H1 (cell line): Measurements from ENCODE around the gene SPTBN4. TPM values are rescaled to one million over a fixed set of nuclear protein-coding genes. Genes with fewer than 3 reads are reported as not detected.

ENCODE experiments used
- CEBPB ChIP-seq: IDR thresholded peaks from 2 replicates; pipeline ENCODE4 v1.6.1; 2012; ENCODE audit warnings: low read depth, low read length
- CHD7 ChIP-seq: fragments of 300-600 bp; sonication (generic); IDR thresholded peaks from 2 replicates; pipeline ENCODE4 v1.7.1; 2012; ENCODE audit warnings: low read length, moderate library complexity, mild to moderate bottlenecking, inconsistent platforms; ENCODE audit not compliant: insufficient replicate concordance
- E2F6 ChIP-seq: IDR thresholded peaks from 2 replicates; pipeline ENCODE4 v1.6.1; 2012; ENCODE audit warnings: inconsistent platforms
- KDM4A ChIP-seq: IDR thresholded peaks from one replicate; pipeline ENCODE4 v1.7.1; 2012; ENCODE audit warnings: low read depth, mild to moderate bottlenecking, moderate library complexity, low read length, inconsistent platforms; ENCODE audit not compliant: severe bottlenecking
- PHF8 ChIP-seq: fragments of 200-600 bp; sonication (generic); conservative IDR thresholded peaks from 2 replicates; pipeline ENCODE4 v1.7.1; 2012; ENCODE audit warnings: low read depth, mild to moderate bottlenecking, inconsistent platforms, low read length, moderate library complexity
- POU5F1 ChIP-seq: IDR thresholded peaks from 2 replicates; pipeline ENCODE4 v1.6.1; 2011; ENCODE audit warnings: low read depth, mild to moderate bottlenecking, low read length, moderate library complexity
- RNF2 ChIP-seq: fragments of 200-900, 300-1000 bp; sonication (generic); IDR thresholded peaks from 2 replicates; pipeline ENCODE4 v1.7.1; 2016; ENCODE audit warnings: borderline replicate concordance, low read depth, mild to moderate bottlenecking, antibody characterized with exemption, low read length; ENCODE audit not compliant: poor library complexity, severe bottlenecking; ENCODE audit errors: missing control alignments
- polyA plus RNA-seq, 7 experiments: library from polyadenylated mRNA; depleted of rRNA in 3 of 7; stranded (reverse) in 5 of 7; unstranded in 2 of 7; fragments of >200 nt in 5 of 7; fragments of 200-250 nt in 2 of 7; gene quantifications; 1 replicate in 5 of 7; 2 replicates in 1 of 7; 4 replicates in 1 of 7; pipeline versions ENCODE4 v1.2.1 to v1.2.3, GENCODE V29; 2011 to 2013; ENCODE audit warnings: missing spikeins in 2 of 7, mixed read lengths in 2 of 7
- total RNA-seq: library from RNA; stranded (reverse); fragmentation: NEBNext Ultra II Directional; extraction: Animal tissue kit (Norgen Biotek cat#: 25700); gene quantifications from 2 replicates; pipeline ENCODE4 v1.2.1, GENCODE V29; 2021

SPTBN4 gene
- total and polyA plus RNA-seq, 2 of the 8 experiments (the other 6 are each of a cell fraction or from before 2014, with no cell fraction given) = 1.9 to 3.0 TPM

- TF ChIP-seq CHD7 = no peak
- TF ChIP-seq PHF8 = no peak
- TF ChIP-seq CEBPB = no peak
- no peak for TF ChIP-seq POU5F1
- no peak for TF ChIP-seq RNF2
- no peak for TF ChIP-seq E2F6
- TF ChIP-seq KDM4A = no peak
These were observed 119.8 kb downstream of the SPTBN4 start (continued) for GRCh38 chr19:40586611-40587010.
